Cardiac muscle cell (in vitro differentiated cells and primary cell): Measurements from ENCODE around the gene SLC7A4. TPM values are rescaled to one million over a fixed set of nuclear protein-coding genes. Genes with fewer than 3 reads are reported as not detected.

Experiments
- DNase-seq, 2 donors: peaks; one replicate each; pipeline versions ENCODE4 v3.0.0 to v3.0.0-alpha.2; 2010 to 2017; ENCODE audit warnings: low read depth in 1 of 2, low spot score in 1 of 2
- H3K27ac ChIP-seq: fragments of 200-600 bp; sonication (generic); 2 replicates; pipeline ENCODE4 v1.5.1; 2016
- H3K27me3 ChIP-seq: fragments of 200-600 bp; sonication (generic); 2 replicates; pipeline ENCODE4 v1.6.0; 2016; ENCODE audit warnings: control low read depth
- H3K36me3 ChIP-seq: fragments of 200-600 bp; sonication (generic); 2 replicates; pipeline ENCODE4 v1.5.1; 2016; ENCODE audit warnings: control low read depth
- H3K4me1 ChIP-seq: fragments of 200-600 bp; sonication (generic); 2 replicates; pipeline ENCODE4 v1.8.1; 2017; ENCODE audit warnings: low read depth, mild to moderate bottlenecking, mixed run types
- H3K4me3 ChIP-seq: fragments of 200-600 bp; sonication (generic); 2 replicates; pipeline ENCODE4 v1.5.1; 2016; ENCODE audit warnings: mild to moderate bottlenecking
- H3K9me3 ChIP-seq: fragments of 200-600 bp; sonication (generic); 2 replicates; pipeline ENCODE4 v1.5.1; 2017; ENCODE audit warnings: low read depth, mild to moderate bottlenecking, control low read depth
- polyA plus RNA-seq: library from polyadenylated mRNA; unstranded; fragments of >200 nt; fragmentation: Nextera tagmentation; extraction: Ambion mirVana; gene quantifications from 2 replicates; pipeline ENCODE4 v1.2.1, GENCODE V29; 2016
- total RNA-seq: library from RNA; depleted of rRNA; stranded (reverse); fragments of >200 nt; gene quantifications from 2 replicates; pipeline ENCODE4 v1.2.3, GENCODE V29; 2016
- TF ChIP-seq, protein P1 (sequence below): IDR thresholded peaks from 2 replicates; pipeline ENCODE4 v1.5.1; 2012; ENCODE audit warnings: low read depth, mild to moderate bottlenecking, low read length

SLC7A4 gene
- total and polyA plus RNA-seq, 2 experiments from 2014 or later: 1.8 to 4.4 TPM

DNA sequence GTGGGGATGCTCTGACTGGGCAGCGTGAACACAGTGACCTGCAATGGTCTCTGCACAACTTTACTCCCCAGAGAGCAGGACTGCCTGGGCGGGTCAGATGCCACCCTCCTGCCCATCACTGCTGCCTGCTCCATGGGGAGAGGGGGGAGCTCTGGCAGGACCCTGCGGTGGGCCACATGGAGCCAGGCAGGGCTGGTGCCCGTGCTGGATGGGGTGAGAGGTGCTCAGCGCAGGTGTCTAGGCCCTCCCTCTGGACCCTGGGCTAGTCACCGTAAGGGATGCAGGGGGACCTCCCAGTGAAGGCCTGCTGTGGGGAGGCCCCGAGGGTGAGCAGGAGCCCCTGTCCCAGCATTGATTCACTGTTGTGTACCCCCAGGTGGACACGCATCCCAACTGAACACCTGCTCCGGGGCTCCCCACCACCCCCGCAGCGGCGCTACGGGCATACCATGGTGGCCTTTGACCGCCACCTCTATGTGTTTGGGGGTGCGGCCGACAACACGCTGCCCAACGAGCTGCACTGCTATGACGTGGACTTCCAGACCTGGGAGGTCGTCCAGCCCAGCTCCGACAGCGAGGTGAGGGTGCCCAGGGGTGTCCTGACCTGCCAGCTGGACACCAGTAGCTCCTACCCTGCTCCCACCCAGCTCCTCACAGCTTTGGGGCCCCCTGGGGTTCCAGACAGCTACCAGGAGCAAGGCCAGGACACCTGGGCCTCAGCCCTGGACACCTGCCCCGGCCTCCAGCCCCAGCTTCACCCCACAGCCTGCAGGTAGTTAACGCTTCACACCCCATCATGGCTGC, 40.9 kb downstream of the SLC7A4 start:
- no peak for DNase-seq
- H3K36me3 ChIP-seq: peaks cover 20% of the 10 kb centered on the region

DNA sequence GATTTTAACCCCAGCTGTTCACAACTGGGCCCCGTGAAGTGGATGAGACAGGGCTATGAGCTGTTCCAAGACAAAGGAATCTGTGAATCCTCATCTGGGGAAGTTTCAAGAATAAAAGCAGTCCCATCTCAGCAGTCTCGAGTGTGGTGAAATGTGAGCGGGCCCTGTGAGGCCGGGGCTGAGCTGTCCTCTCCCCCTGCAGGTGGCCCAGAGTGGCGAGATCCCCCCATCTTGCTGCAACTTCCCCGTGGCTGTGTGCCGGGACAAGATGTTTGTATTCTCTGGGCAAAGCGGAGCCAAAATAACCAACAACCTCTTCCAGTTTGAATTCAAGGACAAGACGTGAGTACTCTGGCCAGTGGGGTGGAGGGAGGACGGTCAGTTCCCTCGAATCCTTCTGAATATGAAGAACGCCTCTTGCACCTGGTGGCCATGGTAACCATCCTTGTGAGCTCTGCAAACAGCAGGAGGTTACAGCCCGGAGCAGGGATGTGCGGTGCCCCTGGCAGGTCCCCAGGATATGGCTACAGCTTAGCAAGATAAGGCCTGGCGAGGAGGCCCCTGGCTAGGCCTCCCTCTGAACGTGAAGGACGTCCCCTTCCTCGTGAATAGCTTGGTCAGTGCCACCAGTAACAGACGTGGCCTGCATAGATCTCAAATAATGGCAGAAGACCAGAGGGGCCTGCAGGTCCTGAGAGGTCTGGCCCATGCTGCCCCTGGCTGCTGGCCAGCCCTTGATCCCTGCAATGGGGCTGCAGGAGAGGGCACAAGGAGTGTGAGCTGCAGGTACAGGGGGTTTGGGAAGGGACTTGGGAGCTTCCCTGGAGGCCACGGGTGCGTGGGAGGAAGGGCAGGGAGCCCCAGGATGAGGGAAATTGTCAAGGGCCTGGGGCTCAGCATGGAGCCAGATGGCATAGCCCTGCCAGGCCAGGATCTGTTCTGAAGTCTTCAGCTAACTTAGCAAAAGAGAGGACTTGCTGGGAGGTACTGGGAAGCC, 41.9 kb downstream of the SLC7A4 start:
- TF ChIP-seq, protein P1, sequence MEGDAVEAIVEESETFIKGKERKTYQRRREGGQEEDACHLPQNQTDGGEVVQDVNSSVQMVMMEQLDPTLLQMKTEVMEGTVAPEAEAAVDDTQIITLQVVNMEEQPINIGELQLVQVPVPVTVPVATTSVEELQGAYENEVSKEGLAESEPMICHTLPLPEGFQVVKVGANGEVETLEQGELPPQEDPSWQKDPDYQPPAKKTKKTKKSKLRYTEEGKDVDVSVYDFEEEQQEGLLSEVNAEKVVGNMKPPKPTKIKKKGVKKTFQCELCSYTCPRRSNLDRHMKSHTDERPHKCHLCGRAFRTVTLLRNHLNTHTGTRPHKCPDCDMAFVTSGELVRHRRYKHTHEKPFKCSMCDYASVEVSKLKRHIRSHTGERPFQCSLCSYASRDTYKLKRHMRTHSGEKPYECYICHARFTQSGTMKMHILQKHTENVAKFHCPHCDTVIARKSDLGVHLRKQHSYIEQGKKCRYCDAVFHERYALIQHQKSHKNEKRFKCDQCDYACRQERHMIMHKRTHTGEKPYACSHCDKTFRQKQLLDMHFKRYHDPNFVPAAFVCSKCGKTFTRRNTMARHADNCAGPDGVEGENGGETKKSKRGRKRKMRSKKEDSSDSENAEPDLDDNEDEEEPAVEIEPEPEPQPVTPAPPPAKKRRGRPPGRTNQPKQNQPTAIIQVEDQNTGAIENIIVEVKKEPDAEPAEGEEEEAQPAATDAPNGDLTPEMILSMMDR: no peak
- Histone ChIP-seq H3K4me3 (no peak overlapping the region), H3K36me3 (peaks cover 14% of the 10 kb centered on the region), H3K4me1 (no peaks in the 10 kb centered on the region), H3K27ac (no peak overlapping the region), H3K9me3 (no peaks in the 10 kb centered on the region), H3K27me3 (no peaks in the 10 kb centered on the region)
- no peak for DNase-seq

More for the DNA sequence above, 40.9 kb downstream of the SLC7A4 start:
- TF ChIP-seq, protein P1: no peak
- Histone ChIP-seq H3K4me1 (no peaks in the 10 kb centered on the region), H3K9me3 (no peaks in the 10 kb centered on the region), H3K27me3 (no peaks in the 10 kb centered on the region), H3K4me3 (no peak overlapping the region), H3K27ac (no peak overlapping the region)

DNA sequence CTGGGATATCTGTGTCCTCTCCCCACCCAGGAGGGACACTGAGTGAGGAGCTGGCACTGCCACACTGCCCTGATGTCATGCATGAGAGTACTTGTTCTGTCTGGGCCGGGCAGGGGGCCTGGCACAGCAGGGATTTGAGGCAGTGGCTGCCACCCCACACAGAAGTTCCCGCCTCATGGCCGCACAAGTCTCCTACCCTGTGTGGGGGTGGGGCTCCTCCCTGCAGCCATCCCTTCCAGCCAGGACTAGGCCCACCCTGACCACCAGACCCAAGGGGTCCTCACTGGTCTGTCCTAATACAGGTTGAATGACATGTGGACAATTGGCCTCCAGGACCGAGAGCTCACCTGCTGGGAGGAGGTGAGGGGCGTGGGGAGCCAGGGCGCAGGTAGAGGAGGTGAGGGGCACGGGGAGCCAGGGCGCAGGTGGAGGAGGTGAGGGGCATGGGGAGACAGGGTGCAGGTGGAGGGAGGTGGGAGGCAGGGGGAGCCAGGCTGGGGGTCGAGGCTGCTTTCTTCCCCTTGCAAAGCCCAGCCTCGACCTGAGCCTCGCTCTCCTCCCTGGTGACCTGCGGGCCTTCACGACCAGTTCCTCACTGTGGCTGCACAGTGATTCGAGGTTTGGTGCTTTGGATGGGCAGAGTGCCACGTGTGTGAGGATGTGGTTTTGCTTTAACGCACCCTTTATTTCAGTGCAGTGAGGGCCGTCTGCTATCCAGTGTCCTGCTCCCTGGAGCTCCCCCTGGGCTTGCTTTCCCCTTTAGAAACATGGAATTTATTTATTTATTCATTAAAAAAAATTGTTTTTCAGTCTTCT, 42.8 kb downstream of the SLC7A4 start:
- Histone ChIP-seq H3K4me3 (no peak overlapping the region), H3K9me3 (no peaks in the 10 kb centered on the region), H3K27ac (no peak overlapping the region), H3K36me3 (peaks cover 14% of the 10 kb centered on the region), H3K4me1 (no peaks in the 10 kb centered on the region), H3K27me3 (no peaks in the 10 kb centered on the region)
- DNase-seq: peak in 1 of 2 donors; percentile 28
- TF ChIP-seq, protein P1: no peak

DNA sequence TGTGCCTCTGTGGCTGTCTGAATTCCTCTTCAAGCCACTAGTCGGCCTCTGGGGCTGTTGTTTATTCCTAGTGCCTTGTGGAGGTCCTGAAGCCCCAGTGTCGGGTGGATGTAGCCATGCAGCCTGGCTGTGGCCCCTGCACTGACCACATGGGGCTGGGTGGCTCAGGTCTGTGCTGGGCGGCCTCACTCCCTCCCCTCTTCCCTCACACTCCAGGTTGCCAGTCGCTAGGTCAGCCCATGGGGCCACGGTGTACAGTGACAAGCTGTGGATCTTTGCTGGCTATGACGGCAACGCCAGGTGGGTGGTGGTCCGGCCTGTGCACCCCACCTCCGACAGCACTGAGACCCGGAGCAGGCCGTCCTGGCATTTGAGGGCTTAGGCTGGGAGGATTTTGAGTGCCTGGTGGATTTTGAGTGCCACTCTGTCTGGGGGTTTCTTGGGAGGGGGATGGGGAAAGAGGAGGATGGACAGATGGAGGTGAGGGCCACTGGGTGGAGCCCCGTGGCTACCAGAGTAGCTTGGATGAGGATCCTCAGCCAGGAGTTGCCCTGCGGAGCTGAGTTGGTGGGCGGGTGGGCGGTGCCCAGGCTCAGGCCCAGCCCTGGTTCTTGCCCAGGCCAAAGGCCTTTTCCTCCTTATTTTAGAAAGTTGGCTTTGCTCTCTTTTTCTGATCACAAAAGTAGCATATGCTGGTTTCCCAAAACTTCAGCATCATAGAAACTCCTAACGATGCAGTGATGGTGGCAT, 43.6 kb downstream of the SLC7A4 start:
- Histone ChIP-seq H3K4me1 (no peaks in the 10 kb centered on the region), H3K36me3 (peaks cover 14% of the 10 kb centered on the region), H3K4me3 (no peak overlapping the region), H3K27ac (no peak overlapping the region), H3K27me3 (no peaks in the 10 kb centered on the region), H3K9me3 (no peaks in the 10 kb centered on the region)
- DNase-seq: no peak
- TF ChIP-seq, protein P1: no peak

DNA sequence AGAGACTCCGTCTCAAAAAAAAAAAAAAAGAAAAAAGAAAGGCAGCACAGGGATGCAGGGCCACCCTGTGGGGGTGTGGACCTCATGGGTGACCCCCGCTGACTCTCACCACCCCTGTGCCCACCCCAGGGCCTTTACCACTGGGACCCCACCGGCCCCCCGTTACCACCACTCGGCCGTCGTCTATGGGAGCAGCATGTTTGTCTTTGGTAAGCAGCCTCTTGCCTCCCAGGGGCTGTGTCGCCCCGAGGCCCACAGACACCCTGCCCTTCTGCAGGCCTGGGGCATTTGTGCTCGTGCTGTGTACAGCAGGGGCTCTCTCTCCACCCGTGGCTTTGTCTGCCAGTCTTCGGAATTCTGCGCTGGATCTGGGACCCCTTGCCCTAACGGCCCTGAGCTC, 45.0 kb downstream of the SLC7A4 start:
- no peaks in the 10 kb centered on the region for H3K9me3 ChIP-seq
- H3K27me3 ChIP-seq: no peaks in the 10 kb centered on the region
- H3K4me3 ChIP-seq: no peak overlapping the region
- H3K4me1 ChIP-seq: no peaks in the 10 kb centered on the region
- no peak overlapping the region for H3K27ac ChIP-seq
- H3K36me3 ChIP-seq: peaks cover 13% of the 10 kb centered on the region
- TF ChIP-seq, protein P1: no peak
- DNase-seq: no peak
